ENCODE data around the gene EXOC1. TPM values are rescaled to one million over a fixed set of nuclear protein-coding genes. Genes with fewer than 3 reads are reported as not detected.
A peak's percentile ranks its signal among the peaks of the same experiment; 100 is the strongest.

EXOC1 gene
- total RNA-seq (41.7 TPM), polyA plus RNA-seq (ENCODE audit: insufficient read depth, low read depth, low replicate concordance) (17.5 TPM)
- long read RNA-seq, donor 1, partial matches to known transcripts, result 0 of 2 reads
- long read RNA-seq, donor 1, other reads (novel, unspliced or antisense), result 0 of 2 reads
- long read RNA-seq, donor 2, partial matches to known transcripts, result 0 of 3 reads
- long read RNA-seq, donor 2, other reads (novel, unspliced or antisense), result 0 of 3 reads
- long read RNA-seq, donor 3, partial matches to known transcripts, result 0 of 5 reads
- long read RNA-seq, donor 3, other reads (novel, unspliced or antisense), result 0 of 5 reads
- long read RNA-seq, donor 4, partial matches to known transcripts, result 6 of 8 reads
- long read RNA-seq, donor 4, other reads (novel, unspliced or antisense), result 0 of 8 reads
- long read RNA-seq, donor 5, result 0 reads
- long read RNA-seq, donor 6, partial matches to known transcripts, result 0 of 5 reads
- long read RNA-seq, donor 6, other reads (novel, unspliced or antisense), result 0 of 5 reads
- long read RNA-seq, donor 7, transcript EXOC1-203 (19 exons, 3,551 nt), result major isoform, 7 of 30 reads
- long read RNA-seq, donor 7, partial matches to known transcripts, result 6 of 30 reads
- long read RNA-seq, donor 7, other reads (novel, unspliced or antisense), result 12 of 30 reads
- long read RNA-seq, donor 8, partial matches to known transcripts, result 0 of 4 reads
- long read RNA-seq, donor 8, other reads (novel, unspliced or antisense), result 0 of 4 reads
- long read RNA-seq, donor 9, result 0 reads
- long read RNA-seq, donor 10, partial matches to known transcripts, result 0 of 2 reads
- long read RNA-seq, donor 10, other reads (novel, unspliced or antisense), result 0 of 2 reads

- Histone ChIP-seq H3K9ac (ENCODE audit: low read length in 3 of 3) (peak within 1 kb of the TSS; percentile 75 to 81 (median 78)), H3K27me3 (ENCODE audit: control insufficient read depth, insufficient read depth, low read length) (no peaks in the 10 kb centered on the region), H3K4me1 (ENCODE audit: control insufficient read depth in 2 of 3, insufficient read depth in 2 of 3, low read depth in 1 of 3, low read length in 3 of 3) (peaks cover 0 to 5% (median 4%) of the 10 kb centered on the region in 3 donors), H3K9me3 (ENCODE audit: control insufficient read depth in 2 of 3, insufficient read depth in 1 of 3, low read length in 3 of 3) (no peaks in the 10 kb centered on the region), H3K4me3 (ENCODE audit: low read length in 3 of 3) (peak within 1 kb of the TSS; percentile 87 to 95 (median 94)), H3K36me3 (ENCODE audit: control insufficient read depth in 2 of 3, insufficient read depth in 3 of 3, low read length in 3 of 3) (no peaks in the 10 kb centered on the region), H3K27ac (ENCODE audit: low read depth in 2 of 2, low read length in 2 of 2) (peak within 1 kb of the TSS in 1 of 2 donors; percentile 60)
- FAIRE-seq, result peak; percentile 96
- TF ChIP-seq CTCF (IDR thresholded peaks at IDR 0.05; ENCODE audit: borderline replicate concordance, extremely low read depth, insufficient read depth), result no peak
- peak; percentile 98 to 99 (median 99) for DNase-seq
- intact Hi-C loops (cut with DNase I), result no loop called here
These were observed at the start of gene EXOC1 for GRCh38 chr4:55853484-55854046. Gene EXOC1 (plus strand): TSS chr4:55853648. CDS start chr4:55858324, 4,676 bp downstream.

- Histone ChIP-seq H3K9me3 (ENCODE audit: control insufficient read depth in 2 of 3, insufficient read depth in 1 of 3, low read length in 3 of 3) (no peaks in the 10 kb centered on the region), H3K4me1 (ENCODE audit: control insufficient read depth in 2 of 3, insufficient read depth in 2 of 3, low read depth in 1 of 3, low read length in 3 of 3) (no peaks in the 10 kb centered on the region), H3K36me3 (ENCODE audit: control insufficient read depth in 2 of 3, insufficient read depth in 3 of 3, low read length in 3 of 3) (no peaks in the 10 kb centered on the region), H3K27ac (ENCODE audit: low read depth in 2 of 2, low read length in 2 of 2) (no peak overlapping the region), H3K27me3 (ENCODE audit: control insufficient read depth, insufficient read depth, low read length) (no peaks in the 10 kb centered on the region), H3K9ac (ENCODE audit: low read length in 3 of 3) (no peak overlapping the region), H3K4me3 (ENCODE audit: low read length in 3 of 3) (no peak overlapping the region)
- DNase-seq (no peak), FAIRE-seq (no peak)
- TF ChIP-seq CTCF (IDR thresholded peaks at IDR 0.05; ENCODE audit: borderline replicate concordance, extremely low read depth, insufficient read depth), result no peak
- intact Hi-C loops (cut with DNase I), result no loop called here
These were observed 45.9 kb upstream of the EXOC1 start for GRCh38 chr4:55807556-55807955.

- no peaks in the 10 kb centered on the region for H3K27me3 ChIP-seq (ENCODE audit: control insufficient read depth, insufficient read depth, low read length)
- no peaks in the 10 kb centered on the region for H3K36me3 ChIP-seq (ENCODE audit: control insufficient read depth in 2 of 3, insufficient read depth in 3 of 3, low read length in 3 of 3)
- no peak overlapping the region for H3K27ac ChIP-seq (ENCODE audit: low read depth in 2 of 2, low read length in 2 of 2)
- no peaks in the 10 kb centered on the region for H3K4me1 ChIP-seq (ENCODE audit: control insufficient read depth in 2 of 3, insufficient read depth in 2 of 3, low read depth in 1 of 3, low read length in 3 of 3)
- no peak overlapping the region for H3K9ac ChIP-seq (ENCODE audit: low read length in 3 of 3)
- DNase-seq (no peak), FAIRE-seq (no peak)
- intact Hi-C loops (cut with DNase I), result no loop called here
- TF ChIP-seq CTCF (IDR thresholded peaks at IDR 0.05; ENCODE audit: borderline replicate concordance, extremely low read depth, insufficient read depth), result no peak
- H3K9me3 ChIP-seq (ENCODE audit: control insufficient read depth in 2 of 3, insufficient read depth in 1 of 3, low read length in 3 of 3), result no peaks in the 10 kb centered on the region
- no peak overlapping the region for H3K4me3 ChIP-seq (ENCODE audit: low read length in 3 of 3)
These were observed 45.3 kb upstream of the EXOC1 start for GRCh38 chr4:55808186-55808585.
